H1 (cell line): ENCODE measurements around the gene ADAMTS20. TPM values are rescaled to one million over a fixed set of nuclear protein-coding genes. Genes with fewer than 3 reads are reported as not detected.

Experiments used
- CTCF ChIA-PET: fragments of 300-600 bp; sonication (Branson Sonifier 250); formaldehyde crosslinking; loops from one replicate; lab custom pipeline; 2021; ENCODE audit not compliant: partially characterized antibody; lab: Charles Lee
- POLR2A ChIA-PET: fragments of 300-600 bp; sonication (Branson Sonifier 250); formaldehyde crosslinking; loops from one replicate; lab custom pipeline; 2021; ENCODE audit warnings: inconsistent platforms; ENCODE audit not compliant: partially characterized antibody; lab: Charles Lee
- DNase-seq, 2 experiments: peaks; one replicate each; pipeline versions ENCODE4 v3.0.0 to v3.0.0-alpha.2; 2010 to 2022; ENCODE audit warnings: low spot score in 2 of 2, low read depth in 1 of 2, mixed read lengths in 1 of 2
- FAIRE-seq: peaks from 2 replicates; lab custom pipeline; 2011; peaks lifted over from hg19 to GRCh38; lab: Jason Lieb, UNC
- H2AFZ ChIP-seq: 2 replicates; pipeline ENCODE4 v1.8.1; 2012; ENCODE audit warnings: low read length, inconsistent platforms
- H2AK5ac ChIP-seq: 2 replicates; pipeline ENCODE4 v1.6.1; 2013; ENCODE audit warnings: low read depth, low read length
- H2BK120ac ChIP-seq: replicated peaks from 2 replicates; pipeline ENCODE3; 2013; ENCODE audit warnings: low read depth, low read length, inconsistent platforms
- H2BK12ac ChIP-seq: 2 replicates; pipeline ENCODE4 v1.6.1; 2013; ENCODE audit warnings: low read depth, low read length
- H2BK15ac ChIP-seq: 2 replicates; pipeline ENCODE4 v1.6.1; 2013; ENCODE audit warnings: low read length
- H2BK20ac ChIP-seq: 2 replicates; pipeline ENCODE4 v1.6.1; 2013; ENCODE audit warnings: low read length
- H2BK5ac ChIP-seq: 2 replicates; pipeline ENCODE4 v1.6.1; 2013; ENCODE audit warnings: low read depth, low read length
- H3K14ac ChIP-seq: 2 replicates; pipeline ENCODE4 v1.6.1; 2013; ENCODE audit warnings: inconsistent platforms; ENCODE audit not compliant: insufficient read length
- H3K18ac ChIP-seq: 2 replicates; pipeline ENCODE4 v1.6.1; 2013; ENCODE audit warnings: low read length; ENCODE audit errors: extremely low read depth
- H3K23ac ChIP-seq: 2 replicates; pipeline ENCODE4 v1.6.1; 2013; ENCODE audit warnings: inconsistent platforms; ENCODE audit not compliant: insufficient read length
- H3K23me2 ChIP-seq: 2 replicates; pipeline ENCODE4 v1.6.1; 2013; ENCODE audit warnings: low read depth, low read length
- H3K27ac ChIP-seq: 2 replicates; pipeline ENCODE4 v1.6.1; 2011; ENCODE audit warnings: low read depth, low read length, inconsistent platforms
- H3K27me3 ChIP-seq, 4 experiments: replicated peaks in 1 of 4; 1 replicate in 1 of 4; 2 replicates in 3 of 4; pipeline versions ENCODE4 v1.6.1 to v1.8.1; 2011 to 2013; ENCODE audit warnings: low read length in 3 of 4, mild to moderate bottlenecking in 3 of 4, inconsistent platforms in 2 of 4, mixed read lengths in 2 of 4, moderate library complexity in 1 of 4; ENCODE audit not compliant: control insufficient read depth in 3 of 4, insufficient read depth in 3 of 4; ENCODE audit errors: extremely low read depth in 1 of 4
- H3K36me3 ChIP-seq, 4 experiments: 2 replicates each; pipeline versions ENCODE4 v1.6.1 to v1.8.1; 2011 to 2013; ENCODE audit warnings: mild to moderate bottlenecking in 4 of 4, low read length in 3 of 4, moderate library complexity in 2 of 4, control low read depth in 1 of 4, inconsistent platforms in 1 of 4; ENCODE audit not compliant: insufficient read depth in 4 of 4, control insufficient read depth in 2 of 4
- H3K4ac ChIP-seq: replicated peaks from 2 replicates; pipeline ENCODE3; 2013; ENCODE audit warnings: low read length, low read depth, mixed read lengths, inconsistent platforms; ENCODE audit not compliant: insufficient read length
- H3K4me1 ChIP-seq, 4 experiments: replicated peaks in 1 of 4; 1 replicate in 1 of 4; 2 replicates in 3 of 4; pipeline versions ENCODE4 v1.6.1 to v1.8.1; 2011 to 2013; ENCODE audit warnings: low read length in 3 of 4, inconsistent platforms in 2 of 4, mixed read lengths in 1 of 4; ENCODE audit not compliant: insufficient read depth in 4 of 4, control insufficient read depth in 3 of 4
- H3K4me2 ChIP-seq, 2 experiments: 2 replicates each; pipeline versions ENCODE4 v1.6.1 to v1.8.1; 2011 to 2013; ENCODE audit warnings: low read depth in 2 of 2, low read length in 2 of 2, control low read depth in 1 of 2, inconsistent platforms in 1 of 2, mild to moderate bottlenecking in 1 of 2; ENCODE audit not compliant: insufficient read depth in 1 of 2
- H3K4me3 ChIP-seq, 4 experiments: fragments of 200-600, 300-600 bp in 1 of 4; sonication (generic), shearing (Covaris generic), sonication (Bioruptor Twin) in 1 of 4; 2 replicates each; pipeline versions ENCODE4 v1.5.1 to v1.8.1; 2011 to 2016; ENCODE audit warnings: low read length in 4 of 4, low read depth in 3 of 4, control low read depth in 2 of 4, inconsistent platforms in 2 of 4, mild to moderate bottlenecking in 2 of 4, mixed read lengths in 1 of 4, moderate library complexity in 1 of 4; ENCODE audit not compliant: insufficient read depth in 2 of 4; ENCODE audit errors: extremely low read depth in 1 of 4
- H3K56ac ChIP-seq: replicated peaks from 2 replicates; pipeline ENCODE3; 2013; ENCODE audit warnings: low read depth, mild to moderate bottlenecking, mixed read lengths, low read length, inconsistent platforms; ENCODE audit not compliant: insufficient read length
- H3K79me1 ChIP-seq: 2 replicates; pipeline ENCODE4 v1.6.1; 2013; ENCODE audit warnings: low read depth, low read length, control low read depth
- H3K79me2 ChIP-seq, 2 experiments: 2 replicates each; pipeline versions ENCODE4 v1.6.1 to v1.8.1; 2012 to 2013; ENCODE audit warnings: low read length in 2 of 2, mild to moderate bottlenecking in 2 of 2, inconsistent platforms in 1 of 2; ENCODE audit not compliant: insufficient read depth in 2 of 2, control insufficient read depth in 1 of 2
- H3K9ac ChIP-seq, 4 experiments: replicated peaks in 1 of 4; 1 replicate in 1 of 4; 2 replicates in 3 of 4; pipeline versions ENCODE4 v1.6.1 to v1.8.1; 2011 to 2013; ENCODE audit warnings: low read depth in 3 of 4, low read length in 3 of 4, control low read depth in 2 of 4, mild to moderate bottlenecking in 2 of 4, moderate library complexity in 2 of 4, inconsistent platforms in 1 of 4; ENCODE audit errors: extremely low read depth in 1 of 4
- H3K9me3 ChIP-seq, 2 experiments: 2 replicates each; pipeline versions ENCODE4 v1.6.1 to v1.8.1; 2012 to 2013; ENCODE audit warnings: mild to moderate bottlenecking in 2 of 2, moderate library complexity in 2 of 2, control low read depth in 1 of 2, inconsistent platforms in 1 of 2, low read depth in 1 of 2, low read length in 1 of 2, mixed read lengths in 1 of 2; ENCODE audit not compliant: insufficient read depth in 2 of 2
- H4K20me1 ChIP-seq, 2 experiments: replicated peaks in 1 of 2; 2 replicates each; pipeline versions ENCODE3 to v1.8.1; 2011 to 2013; ENCODE audit warnings: inconsistent platforms in 2 of 2, low read length in 2 of 2, mild to moderate bottlenecking in 1 of 2; ENCODE audit not compliant: insufficient read depth in 2 of 2, control insufficient read depth in 1 of 2
- H4K5ac ChIP-seq: 2 replicates; pipeline ENCODE4 v1.6.1; 2013; ENCODE audit warnings: low read length, low read depth, mixed read lengths, inconsistent platforms; ENCODE audit not compliant: insufficient read length
- H4K8ac ChIP-seq: 2 replicates; pipeline ENCODE4 v1.8.0; 2013; ENCODE audit warnings: mild to moderate bottlenecking, moderate library complexity, low read length, inconsistent platforms; ENCODE audit not compliant: insufficient read depth; ENCODE audit errors: extremely low read depth
- H4K91ac ChIP-seq: replicated peaks from 2 replicates; pipeline ENCODE3; 2013; ENCODE audit warnings: low read length, mixed read lengths, inconsistent platforms; ENCODE audit not compliant: insufficient read length
- BCL11A ChIP-seq, 2 experiments: IDR thresholded peaks; one replicate each; pipeline ENCODE4 v1.6.1; 2011; ENCODE audit warnings: low read depth in 2 of 2, low read length in 2 of 2, mild to moderate bottlenecking in 2 of 2
- CTBP2 ChIP-seq: IDR thresholded peaks from 2 replicates; pipeline ENCODE4 v1.7.0; 2011; ENCODE audit warnings: borderline replicate concordance, mild to moderate bottlenecking, moderate library complexity, mixed read lengths, low read length; ENCODE audit not compliant: insufficient read depth, insufficient read length
- CTCF ChIP-seq, 3 experiments: IDR thresholded peaks; 1 replicate in 2 of 3; 2 replicates in 1 of 3; pipeline versions ENCODE4 v1.5.1 to v1.6.1; 2011; ENCODE audit warnings: low read length in 3 of 3, mild to moderate bottlenecking in 3 of 3, inconsistent platforms in 2 of 3, low read depth in 1 of 3, moderate library complexity in 1 of 3; ENCODE audit not compliant: insufficient read depth in 1 of 3; ENCODE audit errors: control extremely low read depth in 1 of 3
- E2F6 ChIP-seq: IDR thresholded peaks from 2 replicates; pipeline ENCODE4 v1.6.1; 2012; ENCODE audit warnings: inconsistent platforms
- EP300 ChIP-seq, 2 experiments: IDR thresholded peaks; 1 replicate in 1 of 2; 2 replicates in 1 of 2; pipeline ENCODE4 v1.6.1; 2011 to 2012; ENCODE audit warnings: low read depth in 2 of 2, low read length in 2 of 2, mild to moderate bottlenecking in 2 of 2, borderline replicate concordance in 1 of 2, inconsistent platforms in 1 of 2, moderate library complexity in 1 of 2
- KDM4A ChIP-seq: IDR thresholded peaks from one replicate; pipeline ENCODE4 v1.7.1; 2012; ENCODE audit warnings: low read depth, mild to moderate bottlenecking, moderate library complexity, low read length, inconsistent platforms; ENCODE audit not compliant: severe bottlenecking
- RAD21 ChIP-seq, 2 experiments: IDR thresholded peaks in 1 of 2; conservative IDR thresholded peaks in 1 of 2; 2 replicates each; pipeline ENCODE4 v1.6.1; 2011; ENCODE audit warnings: low read depth in 2 of 2, low read length in 2 of 2, improper control_type of control experiment in 1 of 2, inconsistent platforms in 1 of 2, mild to moderate bottlenecking in 1 of 2, moderate library complexity in 1 of 2
- SP4 ChIP-seq: IDR thresholded peaks from 2 replicates; pipeline ENCODE4 v1.6.1; 2012; ENCODE audit warnings: low read length, inconsistent platforms
- WGBS, 2 experiments: shearing (Covaris generic) in 1 of 2; methylation state at CpG; one replicate each; pipeline versions ENCODE4 v1.1.6 to v1.1.7; 2013 to 2015; ENCODE audit warnings: low lambda C conversion rate in 2 of 2, mixed read lengths in 2 of 2, inconsistent platforms in 1 of 2, low coverage in 1 of 2, missing lambda C conversion rate in 1 of 2; ENCODE audit not compliant: insufficient replicate concordance in 2 of 2, insufficient coverage in 1 of 2, insufficient read length in 1 of 2; ENCODE audit errors: extremely low coverage in 1 of 2, missing lambda C conversion rate in 1 of 2; 5-methylcytosine and 5-hydroxymethylcytosine counted together
- polyA plus RNA-seq, 7 experiments: library from polyadenylated mRNA; depleted of rRNA in 3 of 7; stranded (reverse) in 5 of 7; unstranded in 2 of 7; fragments of >200 nt in 5 of 7; fragments of 200-250 nt in 2 of 7; gene quantifications; 1 replicate in 5 of 7; 2 replicates in 1 of 7; 4 replicates in 1 of 7; pipeline versions ENCODE4 v1.2.1 to v1.2.3, GENCODE V29; 2011 to 2013; ENCODE audit warnings: missing spikeins in 2 of 7, mixed read lengths in 2 of 7
- total RNA-seq: library from RNA; stranded (reverse); fragmentation: NEBNext Ultra II Directional; extraction: Animal tissue kit (Norgen Biotek cat#: 25700); gene quantifications from 2 replicates; pipeline ENCODE4 v1.2.1, GENCODE V29; 2021

Gene ADAMTS20
- total and polyA plus RNA-seq, 2 of the 8 experiments (the other 6 are each of a cell fraction or from before 2014, with no cell fraction given): 2.9 to 5.1 TPM

GRCh38 chr12:43501703-43502102 lies 50.3 kb downstream of the ADAMTS20 start:
- Histone ChIP-seq H3K36me3 (no peaks in the 10 kb centered on the region), H3K27ac (no peak overlapping the region), H2BK15ac (no peak overlapping the region), H2BK12ac (no peak overlapping the region), H4K8ac (no peak overlapping the region), H3K4ac (no peak overlapping the region), H4K5ac (no peak overlapping the region), H2BK20ac (no peak overlapping the region), H3K9ac (no peak overlapping the region), H2AFZ (no peak overlapping the region), H3K18ac (no peak overlapping the region), H3K4me2 (no peak overlapping the region), H2BK120ac (no peak overlapping the region), H3K79me1 (no peaks in the 10 kb centered on the region), H2BK5ac (no peak overlapping the region), H3K9me3 (no peaks in the 10 kb centered on the region), H3K56ac (no peak overlapping the region), H3K27me3 (no peaks in the 10 kb centered on the region), H4K20me1 (no peaks in the 10 kb centered on the region), H3K23me2 (no peaks in the 10 kb centered on the region), H4K91ac (no peak overlapping the region), H3K4me3 (no peak overlapping the region), H3K23ac (no peak overlapping the region), H3K14ac (no peak overlapping the region), H3K4me1 (no peaks in the 10 kb centered on the region), H2AK5ac (no peak overlapping the region), H3K79me2 (no peaks in the 10 kb centered on the region)
- DNase-seq (no peak), FAIRE-seq (no peak)
- ChIA-PET CTCF (interaction anchor here (1.0 to 1.1 kb wide), 3 partner anchors 42 to 215 kb away, joined by 3 to 5 read pairs (median 3); no protein-coding TSS in a partner anchor), POLR2A (no interaction called here)
- 53% methylated on average over 2 of the region's 2 CpGs; no CpG with 5 or more reads in 1 of the 2 experiments for WGBS, 2 experiments
- TF ChIP-seq CTCF (IDR thresholded peaks at IDR 0.05; ENCODE audit: control extremely low read depth in 1 of 3, insufficient read depth in 1 of 3, low read depth in 1 of 3, low read length in 3 of 3) (peak in 2 of 3 experiments; percentile 38 to 42; a peak in 2 of 4 replicates), CTBP2 (no peak), E2F6 (no peak), SP4 (no peak), KDM4A (no peak), BCL11A (IDR thresholded peaks at IDR 0.05; ENCODE audit: low read depth in 2 of 2, low read length in 2 of 2) (no peak), EP300 (IDR thresholded peaks at IDR 0.05; ENCODE audit: borderline replicate concordance in 1 of 2, low read depth in 2 of 2, low read length in 2 of 2) (no peak), RAD21 (IDR thresholded peaks at IDR 0.05 in 1 of 2, conservative IDR thresholded peaks at IDR 0.05 in 1 of 2; ENCODE audit: low read depth in 2 of 2, low read length in 2 of 2) (peak; percentile 66 to 73)
